Measurements from ENCODE around the gene SP1. TPM values are rescaled to one million over a fixed set of nuclear protein-coding genes. Genes with fewer than 3 reads are reported as not detected.

The SP1 gene
- total and polyA plus RNA-seq, 9 of the 15 experiments (the other 6 are each of a cell fraction or from before 2014, with no cell fraction given), result 8.0 to 65.5 (median 41.6) TPM

GRCh38 chr12:53365245-53365904 is 14.6 kb upstream of the SP1 start (continued):
- no peak for TF ChIP-seq ARHGAP35 (IDR thresholded peaks at IDR 0.05; ENCODE audit: partially characterized antibody)
- no peak for TF ChIP-seq ZBTB12 (CRISPR knock-in tag; IDR thresholded peaks at IDR 0.05)
- TF ChIP-seq RBM34 (IDR thresholded peaks at IDR 0.05; ENCODE audit: borderline replicate concordance, insufficient read depth, low read length), result no peak
- TF ChIP-seq SMAD2 (IDR thresholded peaks at IDR 0.05; ENCODE audit: low read depth, low read length), result no peak
- TF ChIP-seq COPS2 (conservative IDR thresholded peaks at IDR 0.05), result no peak
- TF ChIP-seq MXD1 (CRISPR knock-in tag; IDR thresholded peaks at IDR 0.05; ENCODE audit: borderline replicate concordance, poor library complexity, severe bottlenecking), result no peak
- TF ChIP-seq CHD4 (IDR thresholded peaks at IDR 0.05; ENCODE audit: insufficient read depth, insufficient replicate concordance, low read depth, low read length, poor library complexity, severe bottlenecking), result peak; percentile 7
- TF ChIP-seq ARID4B (CRISPR knock-in tag; IDR thresholded peaks at IDR 0.05), result no peak
- no peak for TF ChIP-seq ILK (tag; IDR thresholded peaks at IDR 0.05; ENCODE audit: borderline replicate concordance, low read depth)
- no peak for TF ChIP-seq ZZZ3 (IDR thresholded peaks at IDR 0.05)
- TF ChIP-seq EWSR1 (IDR thresholded peaks at IDR 0.05; ENCODE audit: borderline replicate concordance, low read depth, partially characterized antibody), result no peak
- no peak for TF ChIP-seq ZNF311 (CRISPR knock-in tag; IDR thresholded peaks at IDR 0.05)
- no peak for TF ChIP-seq ELF2 (CRISPR knock-in tag; IDR thresholded peaks at IDR 0.05)
- no peak for TF ChIP-seq PHF20 (IDR thresholded peaks at IDR 0.05; ENCODE audit: partially characterized antibody)
- TF ChIP-seq NFIC (IDR thresholded peaks at IDR 0.05), result peak; percentile 51
- TF ChIP-seq STAT5B (CRISPR knock-in tag; IDR thresholded peaks at IDR 0.05), result no peak
- no peak; the same call in 1 of the 2 replicates for TF ChIP-seq NFATC3 (IDR thresholded peaks at IDR 0.05)
- no peak for TF ChIP-seq MYBL2 (IDR thresholded peaks at IDR 0.05; ENCODE audit: low read depth)
- TF ChIP-seq MYBL2 (CRISPR knock-in tag; IDR thresholded peaks at IDR 0.05; ENCODE audit: borderline replicate concordance), result no peak
- TF ChIP-seq ZFP30 (CRISPR knock-in tag; IDR thresholded peaks at IDR 0.05; ENCODE audit: borderline replicate concordance), result no peak
- TF ChIP-seq ZNF398 (CRISPR knock-in tag; IDR thresholded peaks at IDR 0.05), result no peak
